WTC11 (cell line): ENCODE measurements around the gene RNF133.

Experiments used
- CREB1 ChIP-seq: sonication (generic); formaldehyde crosslinking; IDR thresholded peaks from 2 replicates; pipeline ENCODE4 v1.8.0; 2023; ENCODE audit warnings: mild to moderate bottlenecking, missing genetic modification reagents
- RELA ChIP-seq: sonication (generic); formaldehyde crosslinking; IDR thresholded peaks from 2 replicates; pipeline ENCODE4 v1.8.1; 2022; ENCODE audit warnings: missing genetic modification reagents, mild to moderate bottlenecking, borderline replicate concordance
- USF1 ChIP-seq: sonication (generic); formaldehyde crosslinking; IDR thresholded peaks from 2 replicates; pipeline ENCODE4 v1.8.0; 2022; ENCODE audit warnings: mild to moderate bottlenecking, missing genetic modification reagents
- ZNF281 ChIP-seq: sonication (generic); formaldehyde crosslinking; IDR thresholded peaks from 2 replicates; pipeline ENCODE4 v1.8.0; 2023; ENCODE audit warnings: mild to moderate bottlenecking, missing genetic modification reagents
- ZNF532 ChIP-seq: fragments of 250-450 bp; sonication (Bioruptor Pico); IDR thresholded peaks from 2 replicates; pipeline ENCODE4 v1.9.0; 2021; ENCODE audit warnings: mild to moderate bottlenecking, borderline replicate concordance
- TF ChIP-seq, protein P1 (sequence below): fragments of 200-600 bp; IDR thresholded peaks from 2 replicates; pipeline ENCODE4 v1.8.0; 2022; ENCODE audit warnings: antibody characterized with exemption

DNA sequence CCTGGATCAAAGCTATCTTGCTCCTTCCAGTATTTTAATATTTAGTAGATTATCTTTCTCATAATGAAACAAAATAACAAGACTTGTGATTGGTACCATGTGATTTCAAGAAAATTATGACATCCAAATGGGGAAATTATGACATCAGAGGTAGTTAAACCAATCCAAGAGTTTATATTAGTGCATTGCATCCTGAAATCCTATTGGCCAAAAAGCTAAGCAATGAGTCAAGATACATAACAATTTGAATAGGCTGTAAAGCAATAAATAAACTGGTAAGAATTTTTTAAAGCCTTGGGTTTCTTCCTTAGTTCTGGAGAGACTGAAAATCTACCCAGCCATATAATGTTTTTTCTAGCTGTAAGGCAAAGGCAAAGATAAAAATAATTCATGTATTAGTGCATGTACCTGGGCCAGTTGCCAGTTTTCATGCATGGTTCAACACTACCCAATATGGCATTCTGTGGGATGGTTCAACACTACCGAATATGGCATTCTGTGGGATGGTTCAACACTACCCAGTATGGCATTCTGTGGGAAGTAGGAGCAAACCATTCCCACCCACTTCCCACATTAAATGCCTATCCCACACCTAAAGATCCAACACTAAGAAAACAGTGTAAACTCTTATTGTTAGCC lies 4.1 kb upstream of the RNF133 start, which contains the start of gene RNF148:
- no peak for TF ChIP-seq ZNF281 (CRISPR knock-in tag)
- TF ChIP-seq CREB1 (CRISPR knock-in tag) = no peak
- no peak for TF ChIP-seq USF1
- TF ChIP-seq, protein P1, sequence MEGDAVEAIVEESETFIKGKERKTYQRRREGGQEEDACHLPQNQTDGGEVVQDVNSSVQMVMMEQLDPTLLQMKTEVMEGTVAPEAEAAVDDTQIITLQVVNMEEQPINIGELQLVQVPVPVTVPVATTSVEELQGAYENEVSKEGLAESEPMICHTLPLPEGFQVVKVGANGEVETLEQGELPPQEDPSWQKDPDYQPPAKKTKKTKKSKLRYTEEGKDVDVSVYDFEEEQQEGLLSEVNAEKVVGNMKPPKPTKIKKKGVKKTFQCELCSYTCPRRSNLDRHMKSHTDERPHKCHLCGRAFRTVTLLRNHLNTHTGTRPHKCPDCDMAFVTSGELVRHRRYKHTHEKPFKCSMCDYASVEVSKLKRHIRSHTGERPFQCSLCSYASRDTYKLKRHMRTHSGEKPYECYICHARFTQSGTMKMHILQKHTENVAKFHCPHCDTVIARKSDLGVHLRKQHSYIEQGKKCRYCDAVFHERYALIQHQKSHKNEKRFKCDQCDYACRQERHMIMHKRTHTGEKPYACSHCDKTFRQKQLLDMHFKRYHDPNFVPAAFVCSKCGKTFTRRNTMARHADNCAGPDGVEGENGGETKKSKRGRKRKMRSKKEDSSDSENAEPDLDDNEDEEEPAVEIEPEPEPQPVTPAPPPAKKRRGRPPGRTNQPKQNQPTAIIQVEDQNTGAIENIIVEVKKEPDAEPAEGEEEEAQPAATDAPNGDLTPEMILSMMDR = no peak
- no peak for TF ChIP-seq RELA (CRISPR knock-in tag)
- TF ChIP-seq ZNF532 = no peak
